Loucy (cell line): ENCODE measurements around the gene DRD2.

Experiments used
- H2AFZ ChIP-seq: fragments of 200-600 bp; sonication (generic); 2 replicates; pipeline ENCODE4 v1.6.0; 2016; ENCODE audit warnings: antibody characterized with exemption, mild to moderate bottlenecking, low read length, moderate library complexity
- H3F3A ChIP-seq: fragments of 200-600 bp; 2 replicates; pipeline ENCODE4 v1.6.0; 2016; ENCODE audit warnings: antibody characterized with exemption, low read depth, mild to moderate bottlenecking
- H3K27me3 ChIP-seq: fragments of 200-600 bp; sonication (generic); 2 replicates; pipeline ENCODE4 v1.6.1; 2014; ENCODE audit warnings: low read length, mild to moderate bottlenecking; ENCODE audit not compliant: insufficient read depth, poor library complexity, severe bottlenecking
- H3K36me3 ChIP-seq: fragments of 200-600 bp; sonication (generic); 2 replicates; pipeline ENCODE4 v1.6.1; 2016; ENCODE audit warnings: low read length; ENCODE audit not compliant: insufficient read depth
- H3K4me1 ChIP-seq: fragments of 200-600 bp; sonication (generic); 2 replicates; pipeline ENCODE4 v1.5.1; 2014; ENCODE audit warnings: low read length, mild to moderate bottlenecking; ENCODE audit not compliant: insufficient read depth, poor library complexity, severe bottlenecking
- H3K4me2 ChIP-seq: fragments of 200-600 bp; sonication (generic); 2 replicates; pipeline ENCODE4 v1.6.0; 2014; ENCODE audit warnings: antibody characterized with exemption, low read length, low read depth, mild to moderate bottlenecking; ENCODE audit not compliant: poor library complexity, severe bottlenecking
- H3K4me3 ChIP-seq: fragments of 200-600 bp; sonication (generic); 2 replicates; pipeline ENCODE4 v1.5.1; 2014; ENCODE audit warnings: low read length, mild to moderate bottlenecking, mixed read lengths; ENCODE audit not compliant: poor library complexity, severe bottlenecking
- H3K79me2 ChIP-seq: fragments of 200-600 bp; sonication (generic); 2 replicates; pipeline ENCODE4 v1.6.1; 2014; ENCODE audit warnings: low read length; ENCODE audit not compliant: insufficient read depth
- H3K9ac ChIP-seq: fragments of 200-600 bp; sonication (generic); 2 replicates; pipeline ENCODE4 v1.6.0; 2014; ENCODE audit warnings: mild to moderate bottlenecking, low read depth, low read length, moderate library complexity; ENCODE audit not compliant: poor library complexity, severe bottlenecking
- H3K9me2 ChIP-seq: fragments of 200-600 bp; sonication (generic); replicated peaks from 2 replicates; pipeline ENCODE4 v1.6.1; 2016; ENCODE audit warnings: low read depth, low read length, mixed read lengths
- H3K9me3 ChIP-seq: fragments of 200-600 bp; sonication (generic); 2 replicates; pipeline ENCODE4 v1.6.1; 2014; ENCODE audit warnings: mild to moderate bottlenecking, antibody characterized with exemption, low read length, low read depth; ENCODE audit not compliant: insufficient read depth
- H4K20me1 ChIP-seq: fragments of 200-600 bp; sonication (generic); 2 replicates; pipeline ENCODE4 v1.6.0; 2014; ENCODE audit warnings: antibody characterized with exemption, low read length, mild to moderate bottlenecking; ENCODE audit not compliant: insufficient read depth, poor library complexity, severe bottlenecking
- EZH2phosphoT487 ChIP-seq: fragments of 200-600 bp; IDR thresholded peaks from 2 replicates; pipeline ENCODE4 v1.6.1; 2018; ENCODE audit warnings: antibody characterized with exemption, mild to moderate bottlenecking, moderate library complexity, borderline replicate concordance
- TF ChIP-seq, protein P1 (sequence below): fragments of 200-600 bp; sonication (generic); conservative IDR thresholded peaks from 2 replicates; pipeline ENCODE4 v1.5.1; 2014; ENCODE audit warnings: mild to moderate bottlenecking, antibody characterized with exemption, low read length

Gene DRD2

DNA sequence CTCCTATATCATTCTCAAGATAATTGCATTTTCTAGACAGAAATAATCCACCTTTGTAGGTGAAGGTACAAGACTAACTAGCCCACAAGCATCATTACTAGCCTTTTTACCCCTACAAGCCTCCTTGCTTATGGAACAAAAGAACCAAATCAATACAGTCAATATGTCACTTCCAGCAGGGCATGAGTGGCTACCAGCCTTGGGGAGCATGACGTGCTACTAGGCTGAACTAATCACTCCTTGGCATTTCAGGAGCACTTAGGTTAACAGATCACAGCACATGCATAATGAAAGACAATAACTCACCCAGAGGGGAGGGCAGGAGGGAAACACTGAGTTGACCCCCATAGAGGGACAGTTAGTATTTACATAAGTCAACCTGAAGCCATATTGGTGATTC is 2.7 kb downstream of the DRD2 start:
- H3F3A ChIP-seq: no peaks in the 10 kb centered on the region
- H3K4me1 ChIP-seq: no peaks in the 10 kb centered on the region
- no peak overlapping the region for H3K9ac ChIP-seq
- H3K36me3 ChIP-seq: no peaks in the 10 kb centered on the region
- no peaks in the 10 kb centered on the region for H3K27me3 ChIP-seq
- no peak overlapping the region for H3K4me3 ChIP-seq
- H3K79me2 ChIP-seq: no peaks in the 10 kb centered on the region
- no peaks in the 10 kb centered on the region for H3K9me3 ChIP-seq
- H3K9me2 ChIP-seq: no peaks in the 10 kb centered on the region
- H3K4me2 ChIP-seq: no peak overlapping the region
- H4K20me1 ChIP-seq: no peaks in the 10 kb centered on the region
- H2AFZ ChIP-seq: no peak overlapping the region
- TF ChIP-seq, protein P1, sequence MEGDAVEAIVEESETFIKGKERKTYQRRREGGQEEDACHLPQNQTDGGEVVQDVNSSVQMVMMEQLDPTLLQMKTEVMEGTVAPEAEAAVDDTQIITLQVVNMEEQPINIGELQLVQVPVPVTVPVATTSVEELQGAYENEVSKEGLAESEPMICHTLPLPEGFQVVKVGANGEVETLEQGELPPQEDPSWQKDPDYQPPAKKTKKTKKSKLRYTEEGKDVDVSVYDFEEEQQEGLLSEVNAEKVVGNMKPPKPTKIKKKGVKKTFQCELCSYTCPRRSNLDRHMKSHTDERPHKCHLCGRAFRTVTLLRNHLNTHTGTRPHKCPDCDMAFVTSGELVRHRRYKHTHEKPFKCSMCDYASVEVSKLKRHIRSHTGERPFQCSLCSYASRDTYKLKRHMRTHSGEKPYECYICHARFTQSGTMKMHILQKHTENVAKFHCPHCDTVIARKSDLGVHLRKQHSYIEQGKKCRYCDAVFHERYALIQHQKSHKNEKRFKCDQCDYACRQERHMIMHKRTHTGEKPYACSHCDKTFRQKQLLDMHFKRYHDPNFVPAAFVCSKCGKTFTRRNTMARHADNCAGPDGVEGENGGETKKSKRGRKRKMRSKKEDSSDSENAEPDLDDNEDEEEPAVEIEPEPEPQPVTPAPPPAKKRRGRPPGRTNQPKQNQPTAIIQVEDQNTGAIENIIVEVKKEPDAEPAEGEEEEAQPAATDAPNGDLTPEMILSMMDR: no peak
- TF ChIP-seq EZH2phosphoT487: no peak

DNA sequence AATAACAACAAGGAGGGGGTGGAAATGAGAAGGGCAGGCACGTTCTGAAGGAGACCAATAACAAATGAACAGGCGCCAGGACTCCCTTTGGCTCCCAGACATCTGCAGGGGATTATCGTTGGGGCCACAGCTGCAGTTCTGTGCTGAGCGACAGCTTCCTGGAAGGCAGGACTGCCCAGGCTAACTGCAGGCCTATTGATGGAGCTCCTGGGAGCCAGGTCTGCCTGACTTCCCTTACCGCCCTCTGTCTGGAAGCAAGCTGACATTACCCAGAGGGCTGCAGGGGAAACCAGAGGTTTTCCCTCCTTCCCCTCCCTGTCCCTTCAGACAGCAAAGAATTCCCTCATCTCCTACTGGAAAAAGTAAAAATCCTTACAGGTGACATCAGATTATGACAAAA is 5.0 kb downstream of the DRD2 start:
- H3K4me1 ChIP-seq: no peaks in the 10 kb centered on the region
- H3K27me3 ChIP-seq: no peaks in the 10 kb centered on the region
- H3K79me2 ChIP-seq: no peaks in the 10 kb centered on the region
- no peak overlapping the region for H2AFZ ChIP-seq
- no peaks in the 10 kb centered on the region for H3K9me3 ChIP-seq
- no peaks in the 10 kb centered on the region for H3F3A ChIP-seq
- H4K20me1 ChIP-seq: no peaks in the 10 kb centered on the region
- H3K4me3 ChIP-seq: no peak overlapping the region
- no peak overlapping the region for H3K9ac ChIP-seq
- TF ChIP-seq, protein P1: no peak
- no peak for TF ChIP-seq EZH2phosphoT487
- H3K36me3 ChIP-seq: no peaks in the 10 kb centered on the region
- H3K9me2 ChIP-seq: no peaks in the 10 kb centered on the region
- no peak overlapping the region for H3K4me2 ChIP-seq

DNA sequence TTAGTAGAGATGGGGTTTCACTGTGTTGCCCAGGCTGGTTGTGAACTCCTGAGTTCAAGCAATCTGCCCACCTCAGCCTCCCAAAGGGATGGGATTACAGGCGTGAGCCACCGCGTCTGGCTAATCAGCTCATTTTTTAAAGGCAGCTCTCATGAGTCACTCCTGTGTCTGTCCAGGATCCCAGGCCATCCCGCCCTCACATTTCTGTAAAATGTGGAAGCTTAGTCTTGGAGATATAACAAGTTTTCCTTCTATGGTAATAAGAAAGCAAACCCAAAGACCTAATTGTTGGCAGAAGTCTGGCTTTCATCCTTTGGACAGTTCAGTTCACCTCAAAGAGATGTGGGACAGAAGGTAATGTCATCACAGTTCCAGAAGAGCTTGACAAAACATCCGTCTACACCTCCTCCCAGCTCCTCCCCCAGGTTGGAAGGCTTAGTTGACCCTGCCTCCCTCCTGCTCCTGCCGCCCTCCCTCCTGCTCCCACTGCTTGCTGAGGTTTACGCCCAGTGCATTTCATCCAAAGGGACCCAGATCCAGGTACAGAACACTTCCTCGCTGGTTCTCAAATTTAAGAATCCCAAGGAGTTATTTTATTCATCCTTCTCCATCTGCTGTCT is 6.4 kb downstream of the DRD2 start:
- no peak overlapping the region for H3K9ac ChIP-seq
- H4K20me1 ChIP-seq: no peaks in the 10 kb centered on the region
- H3F3A ChIP-seq: no peaks in the 10 kb centered on the region
- no peak for TF ChIP-seq EZH2phosphoT487
- TF ChIP-seq, protein P1: no peak
- H3K79me2 ChIP-seq: no peaks in the 10 kb centered on the region
- H3K27me3 ChIP-seq: no peaks in the 10 kb centered on the region
- no peaks in the 10 kb centered on the region for H3K9me2 ChIP-seq
- no peak overlapping the region for H3K4me3 ChIP-seq
- H3K9me3 ChIP-seq: no peaks in the 10 kb centered on the region
- H3K4me2 ChIP-seq: no peak overlapping the region
- no peaks in the 10 kb centered on the region for H3K36me3 ChIP-seq
- H3K4me1 ChIP-seq: no peaks in the 10 kb centered on the region
- no peak overlapping the region for H2AFZ ChIP-seq
